ENCODE data around the gene EEIG1.

GRCh38 chr9:127950513-127951289 lies 30.1 kb downstream of the EEIG1 start:
- no peak for TF ChIP-seq CTCF (conservative IDR thresholded peaks at IDR 0.05)
- no peak for TF ChIP-seq EZH2 (IDR thresholded peaks at IDR 0.05; ENCODE audit: low read depth)
